Transverse colon (tissue), 3 donors: ENCODE data around the gene PSMC3IP.

Experiments used
- EP300 ChIP-seq: sonication (generic); formaldehyde crosslinking; IDR thresholded peaks from one replicate; pipeline ENCODE4 v1.6.1; 2017; ENCODE audit warnings: antibody characterized with exemption, low read depth
- TF ChIP-seq, protein P1 (sequence below), 5 experiments: fragments of 200-600 bp in 3 of 5; fragments of 450-650 bp in 2 of 5; sonication (generic) in 3 of 5; IDR thresholded peaks; 1 replicate in 2 of 5; 2 replicates in 3 of 5; pipeline ENCODE4 v1.5.1; 2016 to 2017; ENCODE audit warnings: antibody characterized with exemption in 5 of 5, inconsistent platforms in 3 of 5, mild to moderate bottlenecking in 2 of 5, moderate library complexity in 1 of 5

DNA sequence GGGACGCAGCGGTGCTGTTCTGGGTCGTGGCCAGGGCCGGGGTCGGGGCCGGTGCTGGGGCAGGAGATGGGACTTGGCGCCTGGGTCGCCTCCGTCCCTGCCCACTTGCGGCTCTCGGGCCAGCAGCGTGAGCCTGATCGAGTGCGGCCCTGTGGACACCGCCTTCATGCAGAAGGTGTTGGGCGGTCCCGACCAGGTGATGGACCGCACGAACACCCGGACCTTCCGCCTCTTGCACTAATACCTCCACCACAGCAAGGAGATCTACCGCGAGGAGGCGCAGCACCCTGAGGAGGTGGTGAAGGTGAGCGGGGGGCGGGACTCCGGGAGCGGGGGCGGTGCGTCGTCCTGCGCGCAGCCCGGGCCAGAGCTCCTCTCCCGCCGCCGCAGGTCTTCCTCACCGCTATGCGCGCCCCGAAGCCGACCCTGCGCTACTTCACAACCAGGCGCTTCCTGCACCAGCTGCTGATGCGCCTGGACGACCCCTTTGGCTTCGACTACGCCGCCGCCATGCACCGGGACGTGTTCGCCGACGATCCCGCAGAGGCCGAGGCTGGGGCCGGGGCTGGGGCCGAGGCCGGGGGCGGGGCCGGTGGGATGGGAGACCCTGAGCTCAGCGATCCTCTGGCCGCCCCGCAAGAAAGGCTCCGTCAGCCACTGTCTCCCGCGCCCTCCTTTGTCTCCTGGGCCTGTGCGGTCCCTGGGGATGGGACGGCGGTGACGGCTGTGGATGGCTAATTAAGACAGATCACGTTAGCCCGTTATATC is 29.3 kb downstream of the PSMC3IP start:
- TF ChIP-seq, protein P1, sequence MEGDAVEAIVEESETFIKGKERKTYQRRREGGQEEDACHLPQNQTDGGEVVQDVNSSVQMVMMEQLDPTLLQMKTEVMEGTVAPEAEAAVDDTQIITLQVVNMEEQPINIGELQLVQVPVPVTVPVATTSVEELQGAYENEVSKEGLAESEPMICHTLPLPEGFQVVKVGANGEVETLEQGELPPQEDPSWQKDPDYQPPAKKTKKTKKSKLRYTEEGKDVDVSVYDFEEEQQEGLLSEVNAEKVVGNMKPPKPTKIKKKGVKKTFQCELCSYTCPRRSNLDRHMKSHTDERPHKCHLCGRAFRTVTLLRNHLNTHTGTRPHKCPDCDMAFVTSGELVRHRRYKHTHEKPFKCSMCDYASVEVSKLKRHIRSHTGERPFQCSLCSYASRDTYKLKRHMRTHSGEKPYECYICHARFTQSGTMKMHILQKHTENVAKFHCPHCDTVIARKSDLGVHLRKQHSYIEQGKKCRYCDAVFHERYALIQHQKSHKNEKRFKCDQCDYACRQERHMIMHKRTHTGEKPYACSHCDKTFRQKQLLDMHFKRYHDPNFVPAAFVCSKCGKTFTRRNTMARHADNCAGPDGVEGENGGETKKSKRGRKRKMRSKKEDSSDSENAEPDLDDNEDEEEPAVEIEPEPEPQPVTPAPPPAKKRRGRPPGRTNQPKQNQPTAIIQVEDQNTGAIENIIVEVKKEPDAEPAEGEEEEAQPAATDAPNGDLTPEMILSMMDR (IDR thresholded peaks at IDR 0.05) = peak; percentile 36 to 76 (median 51)
- TF ChIP-seq EP300 = no peak
